ENCODE data around the gene LTBP3. TPM values are rescaled to one million over a fixed set of nuclear protein-coding genes. Genes with fewer than 3 reads are reported as not detected.

Gene LTBP3
- total and polyA plus RNA-seq, 11 donors: 26.3 to 125 (median 75.6) TPM

- Histone ChIP-seq H3K27me3 (no peaks in the 10 kb centered on the region), H3K4me1 (peaks cover 6 to 79% (median 59%) of the 10 kb centered on the region in 12 donors), H3K9me3 (no peaks in the 10 kb centered on the region), H3K4me3 (peak overlapping the region in 3 of 12 donors; percentile 19 to 85 (median 79)), H3K36me3 (peaks cover 0 to 31% (median 19%) of the 10 kb centered on the region in 9 donors), H3K27ac (peak overlapping the region in 11 of 12 donors; percentile 57 to 99 (median 94))
- ATAC-seq (peak in 3 of 4 donors; percentile 24 to 51 (median 42)), DNase-seq (peak; percentile 55 to 85 (median 74))
- intact Hi-C loops (cut with DNase I): loop anchor here in 1 of 10 donors (2.0 kb wide), 1 partner anchor 15 kb away; no protein-coding TSS in a partner anchor
- 10 to 40% (median 23%) methylated on average over 5 to 6 of the region's 6 CpGs for WGBS, 4 donors
- TF ChIP-seq POLR2A (IDR thresholded peaks at IDR 0.05) (peak in 1 of 2 donors; percentile 15), CTCF (IDR thresholded peaks at IDR 0.05) (no peak)
Observed at GRCh38 chr11:65555693-65556231, 2.4 kb downstream of the LTBP3 start.

- no peaks in the 10 kb centered on the region for H3K27me3 ChIP-seq
- peak overlapping the region in 11 of 12 donors; percentile 57 to 98 (median 93) for H3K27ac ChIP-seq
- DNase-seq (no peak), ATAC-seq (no peak)
- intact Hi-C loops (cut with DNase I): loop anchor here in 1 of 10 donors (2.0 kb wide), 1 partner anchor 14 kb away; no protein-coding TSS in a partner anchor
- H3K4me1 ChIP-seq: peaks cover 6 to 70% (median 51%) of the 10 kb centered on the region in 12 donors
- peaks cover 0 to 38% (median 27%) of the 10 kb centered on the region in 9 donors for H3K36me3 ChIP-seq
- TF ChIP-seq CTCF (IDR thresholded peaks at IDR 0.05) (no peak), POLR2A (IDR thresholded peaks at IDR 0.05) (no peak)
- no peak overlapping the region for H3K4me3 ChIP-seq
- H3K9me3 ChIP-seq: no peaks in the 10 kb centered on the region
- 77 to 93% (median 84%) methylated on average over 4 of the region's 4 CpGs for WGBS, 4 donors
Observed at GRCh38 chr11:65554842-65555430, 3.2 kb downstream of the LTBP3 start.

- 85 to 92% (median 87%) methylated on average over 27 of the region's 27 CpGs for WGBS, 4 donors
- H3K9me3 ChIP-seq: no peaks in the 10 kb centered on the region
- ATAC-seq: no peak
- peaks cover 6 to 64% (median 44%) of the 10 kb centered on the region in 12 donors for H3K4me1 ChIP-seq
- no peak overlapping the region for H3K4me3 ChIP-seq
- DNase-seq: no peak
- H3K27me3 ChIP-seq: no peaks in the 10 kb centered on the region
- peak overlapping the region in 3 of 12 donors; percentile 86 to 97 (median 92) for H3K27ac ChIP-seq
- no peak for TF ChIP-seq CTCF (IDR thresholded peaks at IDR 0.05)
- no peak for TF ChIP-seq POLR2A (IDR thresholded peaks at IDR 0.05)
- intact Hi-C loops (cut with DNase I): loop anchor here in 1 of 10 donors (2.0 kb wide), 1 partner anchor 13 kb away; no protein-coding TSS in a partner anchor
- H3K36me3 ChIP-seq: peaks cover 0 to 44% (median 32%) of the 10 kb centered on the region in 9 donors
Observed at GRCh38 chr11:65554057-65554818, 3.9 kb downstream of the LTBP3 start.

All from heart left ventricle (tissue), 16 donors.